ENCODE data around the gene CXorf58. TPM values are rescaled to one million over a fixed set of nuclear protein-coding genes. Genes with fewer than 3 reads are reported as not detected.
"Not testable (repeated sequence)": the region's sequence is repeated elsewhere in the genome, so short reads cannot be mapped to it uniquely, and the experiment has no call there.

CXorf58 gene
- total RNA-seq, 1 experiment from 2014 or later: not detected

- no peak for DNase-seq (ENCODE audit: low spot score)
- Histone ChIP-seq H3K4me3 (ENCODE audit: low read depth, low read length, poor library complexity, severe bottlenecking) (no peak overlapping the region), H3K27me3 (replicated peaks; ENCODE audit: insufficient read depth, low read depth, low read length, poor library complexity) (no peaks in the 10 kb centered on the region), H3K4me1 (ENCODE audit: insufficient read depth, low read length, poor library complexity, severe bottlenecking) (peaks cover 16% of the 10 kb centered on the region), H3K9me3 (ENCODE audit: low read depth, low read length, poor library complexity, severe bottlenecking) (no peaks in the 10 kb centered on the region), H3K27ac (ENCODE audit: low read depth, low read length, poor library complexity, severe bottlenecking) (no peak overlapping the region), H3K36me3 (ENCODE audit: insufficient read depth, low read length, poor library complexity, severe bottlenecking) (no peaks in the 10 kb centered on the region)
- CTCF ChIA-PET: no interaction called here
- BruUV-seq (replicated peaks): no TSS peak
- intact Hi-C loops (cut with micrococcal nuclease; ENCODE audit: unreplicated experiment): no loop called here
- TF ChIP-seq EZH2 (IDR thresholded peaks at IDR 0.05; ENCODE audit: borderline replicate concordance, low read depth, low read length, poor library complexity, severe bottlenecking) (no peak), CTCF (conservative IDR thresholded peaks at IDR 0.05; ENCODE audit: low read depth, low read length) (no peak)
- POLR2A ChIA-PET (ENCODE audit: low non-redundant PET): no interaction called here
Measured at GRCh38 chrX:23954396-23954795, 46.6 kb downstream of the CXorf58 start.

- Histone ChIP-seq H3K27ac (ENCODE audit: low read depth, low read length, poor library complexity, severe bottlenecking) (no peak overlapping the region), H3K4me3 (ENCODE audit: low read depth, low read length, poor library complexity, severe bottlenecking) (no peak overlapping the region), H3K27me3 (replicated peaks; ENCODE audit: insufficient read depth, low read depth, low read length, poor library complexity) (no peaks in the 10 kb centered on the region), H3K9me3 (ENCODE audit: low read depth, low read length, poor library complexity, severe bottlenecking) (no peaks in the 10 kb centered on the region), H3K36me3 (ENCODE audit: insufficient read depth, low read length, poor library complexity, severe bottlenecking) (no peaks in the 10 kb centered on the region), H3K4me1 (ENCODE audit: insufficient read depth, low read length, poor library complexity, severe bottlenecking) (no peaks in the 10 kb centered on the region)
- CTCF ChIA-PET: no interaction called here
- POLR2A ChIA-PET (ENCODE audit: low non-redundant PET): no interaction called here
- TF ChIP-seq EZH2 (IDR thresholded peaks at IDR 0.05; ENCODE audit: borderline replicate concordance, low read depth, low read length, poor library complexity, severe bottlenecking): no peak
- TF ChIP-seq CTCF (conservative IDR thresholded peaks at IDR 0.05; ENCODE audit: low read depth, low read length): no peak
- no peak for DNase-seq (ENCODE audit: low spot score)
- intact Hi-C loops (cut with micrococcal nuclease; ENCODE audit: unreplicated experiment): no loop called here
- BruUV-seq (replicated peaks): no TSS peak
Measured at GRCh38 chrX:23959781-23960180, 52.0 kb downstream of the CXorf58 start.

DNA sequence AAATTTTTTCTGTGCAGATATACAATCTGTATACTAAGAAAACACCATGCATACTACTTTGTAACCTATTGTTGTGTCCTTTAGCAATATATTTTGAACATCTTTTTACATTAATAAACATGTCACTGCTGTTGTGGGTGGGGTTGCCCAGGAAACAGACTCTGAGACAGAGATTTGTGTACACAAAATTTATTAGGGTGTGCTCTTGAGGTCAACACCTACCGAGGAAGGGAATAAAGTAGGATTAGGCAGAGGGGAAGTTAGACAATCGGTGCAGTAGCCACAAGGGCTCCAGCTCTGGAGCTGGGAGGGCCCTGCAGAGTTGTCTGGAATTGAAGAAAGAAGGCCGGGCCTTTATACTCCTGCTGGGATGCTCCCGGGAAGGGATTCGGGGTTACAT, 56.4 kb downstream of the CXorf58 start:
- ChIA-PET POLR2A (ENCODE audit: low non-redundant PET) (no interaction called here), CTCF (no interaction called here)
- TF ChIP-seq CTCF (conservative IDR thresholded peaks at IDR 0.05; ENCODE audit: low read depth, low read length) (no peak), EZH2 (IDR thresholded peaks at IDR 0.05; ENCODE audit: borderline replicate concordance, low read depth, low read length, poor library complexity, severe bottlenecking) (no peak)
- Histone ChIP-seq H3K4me3 (ENCODE audit: low read depth, low read length, poor library complexity, severe bottlenecking) (no peak overlapping the region), H3K27ac (ENCODE audit: low read depth, low read length, poor library complexity, severe bottlenecking) (no peak overlapping the region), H3K9me3 (ENCODE audit: low read depth, low read length, poor library complexity, severe bottlenecking) (no peaks in the 10 kb centered on the region), H3K27me3 (replicated peaks; ENCODE audit: insufficient read depth, low read depth, low read length, poor library complexity) (no peaks in the 10 kb centered on the region), H3K4me1 (ENCODE audit: insufficient read depth, low read length, poor library complexity, severe bottlenecking) (no peaks in the 10 kb centered on the region), H3K36me3 (ENCODE audit: insufficient read depth, low read length, poor library complexity, severe bottlenecking) (no peaks in the 10 kb centered on the region)
- no peak for DNase-seq (ENCODE audit: low spot score)
- intact Hi-C loops (cut with micrococcal nuclease; ENCODE audit: unreplicated experiment): no loop called here
- BruUV-seq (replicated peaks): no TSS peak

- BruUV-seq (replicated peaks); H3K4me3 ChIP-seq (ENCODE audit: low read depth, low read length, poor library complexity, severe bottlenecking); POLR2A ChIA-PET (ENCODE audit: low non-redundant PET); intact Hi-C loops (cut with micrococcal nuclease; ENCODE audit: unreplicated experiment); H3K27ac ChIP-seq (ENCODE audit: low read depth, low read length, poor library complexity, severe bottlenecking); H3K27me3 ChIP-seq (replicated peaks; ENCODE audit: insufficient read depth, low read depth, low read length, poor library complexity); DNase-seq (ENCODE audit: low spot score); H3K36me3 ChIP-seq (ENCODE audit: insufficient read depth, low read length, poor library complexity, severe bottlenecking); H3K4me1 ChIP-seq (ENCODE audit: insufficient read depth, low read length, poor library complexity, severe bottlenecking); CTCF ChIA-PET; H3K9me3 ChIP-seq (ENCODE audit: low read depth, low read length, poor library complexity, severe bottlenecking): not testable (repeated sequence)
Measured at GRCh38 chrX:23965630-23966029, 57.8 kb downstream of the CXorf58 start.
